ENCODE results near the gene TMC6.

Gene TMC6

DNA sequence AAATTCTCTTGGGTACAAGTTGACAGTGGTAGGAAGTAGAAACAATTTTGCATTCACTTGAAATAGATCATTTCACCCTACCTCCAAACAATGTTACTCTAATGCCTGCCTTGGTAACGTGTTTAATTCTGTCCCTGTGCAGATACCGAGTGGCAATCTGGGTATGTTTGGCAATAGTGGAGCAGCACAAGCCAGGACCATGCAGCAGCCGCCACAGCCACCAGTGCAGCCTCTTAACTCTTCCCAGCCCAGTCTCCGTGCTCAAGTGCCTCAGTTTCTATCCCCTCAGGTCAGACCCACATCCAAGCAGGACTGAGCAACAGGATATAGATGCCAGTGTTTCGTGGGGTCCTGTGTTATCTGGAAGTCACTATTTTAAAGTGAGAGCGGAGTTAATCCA, 49.3 kb downstream of the TMC6 start:
- H3K9ac ChIP-seq (ENCODE audit: low read depth, low read length, poor library complexity, severe bottlenecking), result no peak overlapping the region

DNA sequence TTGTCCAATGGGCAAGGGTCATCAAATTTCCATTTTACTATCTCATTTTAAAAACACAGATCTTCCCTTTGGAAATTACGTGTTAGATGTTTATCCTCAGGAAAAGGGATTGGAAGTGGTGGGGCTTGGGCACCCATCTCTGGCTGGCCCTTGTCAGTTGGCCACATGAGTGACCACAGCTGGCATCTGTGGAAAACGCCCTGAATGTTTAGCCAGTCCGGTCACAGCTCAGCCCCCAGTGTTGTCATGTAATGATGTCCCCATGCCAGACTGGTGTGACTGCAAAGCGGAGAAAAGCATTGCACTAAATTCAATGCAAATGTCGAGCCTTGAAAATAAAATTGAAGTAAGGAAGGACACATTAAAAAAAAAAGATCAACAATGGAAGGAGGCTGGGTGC, 53.0 kb downstream of the TMC6 start:
- no peak for TF ChIP-seq EZH2phosphoT487 (IDR thresholded peaks at IDR 0.05; ENCODE audit: borderline replicate concordance)
- TF ChIP-seq, protein P1, sequence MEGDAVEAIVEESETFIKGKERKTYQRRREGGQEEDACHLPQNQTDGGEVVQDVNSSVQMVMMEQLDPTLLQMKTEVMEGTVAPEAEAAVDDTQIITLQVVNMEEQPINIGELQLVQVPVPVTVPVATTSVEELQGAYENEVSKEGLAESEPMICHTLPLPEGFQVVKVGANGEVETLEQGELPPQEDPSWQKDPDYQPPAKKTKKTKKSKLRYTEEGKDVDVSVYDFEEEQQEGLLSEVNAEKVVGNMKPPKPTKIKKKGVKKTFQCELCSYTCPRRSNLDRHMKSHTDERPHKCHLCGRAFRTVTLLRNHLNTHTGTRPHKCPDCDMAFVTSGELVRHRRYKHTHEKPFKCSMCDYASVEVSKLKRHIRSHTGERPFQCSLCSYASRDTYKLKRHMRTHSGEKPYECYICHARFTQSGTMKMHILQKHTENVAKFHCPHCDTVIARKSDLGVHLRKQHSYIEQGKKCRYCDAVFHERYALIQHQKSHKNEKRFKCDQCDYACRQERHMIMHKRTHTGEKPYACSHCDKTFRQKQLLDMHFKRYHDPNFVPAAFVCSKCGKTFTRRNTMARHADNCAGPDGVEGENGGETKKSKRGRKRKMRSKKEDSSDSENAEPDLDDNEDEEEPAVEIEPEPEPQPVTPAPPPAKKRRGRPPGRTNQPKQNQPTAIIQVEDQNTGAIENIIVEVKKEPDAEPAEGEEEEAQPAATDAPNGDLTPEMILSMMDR (conservative IDR thresholded peaks at IDR 0.05; ENCODE audit: low read length), result no peak
- Histone ChIP-seq H3F3A (ENCODE audit: low read depth) (no peaks in the 10 kb centered on the region), H3K4me2 (ENCODE audit: low read depth, low read length, poor library complexity, severe bottlenecking) (no peak overlapping the region), H3K4me1 (ENCODE audit: insufficient read depth, low read length, poor library complexity, severe bottlenecking) (no peaks in the 10 kb centered on the region), H3K4me3 (ENCODE audit: low read length, poor library complexity, severe bottlenecking) (no peak overlapping the region), H3K79me2 (ENCODE audit: insufficient read depth, low read length) (no peaks in the 10 kb centered on the region), H3K9ac (ENCODE audit: low read depth, low read length, poor library complexity, severe bottlenecking) (no peak overlapping the region), H3K27me3 (ENCODE audit: insufficient read depth, low read length, poor library complexity, severe bottlenecking) (no peaks in the 10 kb centered on the region), H3K9me3 (ENCODE audit: insufficient read depth, low read depth, low read length) (no peaks in the 10 kb centered on the region), H2AFZ (ENCODE audit: low read length) (no peak overlapping the region), H3K9me2 (replicated peaks; ENCODE audit: low read depth, low read length) (no peaks in the 10 kb centered on the region), H3K36me3 (ENCODE audit: insufficient read depth, low read length) (peaks cover 99% of the 10 kb centered on the region), H4K20me1 (ENCODE audit: insufficient read depth, low read length, poor library complexity, severe bottlenecking) (no peaks in the 10 kb centered on the region)

More for the DNA sequence above, 49.3 kb downstream of the TMC6 start:
- H2AFZ ChIP-seq (ENCODE audit: low read length), result no peak overlapping the region
- no peak overlapping the region for H3K4me3 ChIP-seq (ENCODE audit: low read length, poor library complexity, severe bottlenecking)
- H3F3A ChIP-seq (ENCODE audit: low read depth), result no peaks in the 10 kb centered on the region
- H3K27me3 ChIP-seq (ENCODE audit: insufficient read depth, low read length, poor library complexity, severe bottlenecking), result no peaks in the 10 kb centered on the region
- peaks cover 98% of the 10 kb centered on the region for H3K36me3 ChIP-seq (ENCODE audit: insufficient read depth, low read length)
- H3K9me2 ChIP-seq (replicated peaks; ENCODE audit: low read depth, low read length), result no peaks in the 10 kb centered on the region
- no peaks in the 10 kb centered on the region for H3K4me1 ChIP-seq (ENCODE audit: insufficient read depth, low read length, poor library complexity, severe bottlenecking)
- H3K79me2 ChIP-seq (ENCODE audit: insufficient read depth, low read length), result no peaks in the 10 kb centered on the region
- no peak overlapping the region for H3K4me2 ChIP-seq (ENCODE audit: low read depth, low read length, poor library complexity, severe bottlenecking)
- no peaks in the 10 kb centered on the region for H4K20me1 ChIP-seq (ENCODE audit: insufficient read depth, low read length, poor library complexity, severe bottlenecking)
- H3K9me3 ChIP-seq (ENCODE audit: insufficient read depth, low read depth, low read length), result no peaks in the 10 kb centered on the region
- TF ChIP-seq EZH2phosphoT487 (IDR thresholded peaks at IDR 0.05; ENCODE audit: borderline replicate concordance), result no peak
- TF ChIP-seq, protein P1 (conservative IDR thresholded peaks at IDR 0.05; ENCODE audit: low read length), result no peak

DNA sequence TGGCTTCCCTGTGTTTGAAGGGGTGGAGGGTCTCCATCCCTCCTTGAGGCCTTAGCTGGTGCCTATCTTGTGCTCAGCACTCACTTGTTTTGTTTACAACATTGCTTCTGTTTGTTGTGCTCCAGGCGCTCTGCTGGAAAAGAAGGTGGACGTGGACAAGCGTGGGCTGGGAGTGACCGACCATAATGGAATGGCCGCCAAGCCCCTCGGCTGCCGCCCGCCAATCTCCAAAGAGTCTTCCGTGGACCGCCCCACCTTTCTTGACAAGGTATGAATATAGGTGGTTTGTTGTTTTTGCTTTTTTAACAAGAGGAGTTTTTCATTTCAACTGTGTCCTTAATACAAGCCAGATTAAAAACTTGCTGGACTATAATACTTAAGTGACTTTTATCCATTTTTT, 53.5 kb downstream of the TMC6 start:
- TF ChIP-seq, protein P1 (conservative IDR thresholded peaks at IDR 0.05; ENCODE audit: low read length), result no peak
- no peak for TF ChIP-seq EZH2phosphoT487 (IDR thresholded peaks at IDR 0.05; ENCODE audit: borderline replicate concordance)
- Histone ChIP-seq H2AFZ (ENCODE audit: low read length) (no peak overlapping the region), H4K20me1 (ENCODE audit: insufficient read depth, low read length, poor library complexity, severe bottlenecking) (no peaks in the 10 kb centered on the region), H3K27me3 (ENCODE audit: insufficient read depth, low read length, poor library complexity, severe bottlenecking) (no peaks in the 10 kb centered on the region), H3K4me3 (ENCODE audit: low read length, poor library complexity, severe bottlenecking) (no peak overlapping the region), H3K36me3 (ENCODE audit: insufficient read depth, low read length) (peaks cover 99% of the 10 kb centered on the region), H3K9me2 (replicated peaks; ENCODE audit: low read depth, low read length) (no peaks in the 10 kb centered on the region), H3K4me1 (ENCODE audit: insufficient read depth, low read length, poor library complexity, severe bottlenecking) (no peaks in the 10 kb centered on the region), H3K9me3 (ENCODE audit: insufficient read depth, low read depth, low read length) (no peaks in the 10 kb centered on the region), H3K9ac (ENCODE audit: low read depth, low read length, poor library complexity, severe bottlenecking) (no peak overlapping the region), H3F3A (ENCODE audit: low read depth) (no peaks in the 10 kb centered on the region), H3K4me2 (ENCODE audit: low read depth, low read length, poor library complexity, severe bottlenecking) (no peak overlapping the region), H3K79me2 (ENCODE audit: insufficient read depth, low read length) (no peaks in the 10 kb centered on the region)

Measured in Loucy (cell line).